ENCODE measurements around the gene ELOVL1. TPM values are rescaled to one million over a fixed set of nuclear protein-coding genes. Genes with fewer than 3 reads are reported as not detected.

Gene ELOVL1
- total and polyA plus RNA-seq, 10 of the 15 experiments (the other 5 are each of a cell fraction or from before 2014, with no cell fraction given) = 58.5 to 139 (median 89.8) TPM

- POLR2A ChIA-PET = no interaction called here
- no peak overlapping the region for H3K4me2 ChIP-seq (ENCODE audit: control insufficient read depth, insufficient read depth)
- no peak for ATAC-seq
- no peak overlapping the region for H3K27ac ChIP-seq (ENCODE audit: control insufficient read depth, insufficient read depth)
- SMC1A ChIA-PET (ENCODE audit: uncharacterized antibody, unreplicated experiment) = interaction anchor here (0.5 to 1.1 kb wide), 3 partner anchors 19 to 862 kb away, joined by 3 to 5 read pairs (median 3); no protein-coding TSS in a partner anchor
- CTCF ChIA-PET = interaction anchor here (1.4 kb wide), 1 partner anchor 78 kb away, joined by 4 read pairs; no protein-coding TSS in a partner anchor
- DNase-seq (ENCODE audit: low read depth, low spot score) = no peak
- in situ Hi-C loops (cut with MboI) (no loop called here), intact Hi-C loops (cut with micrococcal nuclease; ENCODE audit: unreplicated experiment) (no loop called here)
- no TSS peak for BruUV-seq (replicated peaks)
- RAD21 ChIA-PET (ENCODE audit: unreplicated experiment) = no interaction called here
- H3K9ac ChIP-seq (ENCODE audit: control insufficient read depth, insufficient read depth, low read length) = no peak overlapping the region
- TF ChIP-seq NFXL1 (IDR thresholded peaks at IDR 0.05; ENCODE audit: borderline replicate concordance) (no peak), NRF1 (conservative IDR thresholded peaks at IDR 0.05; ENCODE audit: low read depth, low read length) (no peak), NFIC (IDR thresholded peaks at IDR 0.05; ENCODE audit: low read depth, low read length) (no peak), HDAC6 (IDR thresholded peaks at IDR 0.05; ENCODE audit: unreplicated experiment) (no peak), SP1 (IDR thresholded peaks at IDR 0.05; ENCODE audit: low read depth, low read length) (no peak), BCL11A (IDR thresholded peaks at IDR 0.05; ENCODE audit: low read depth, low read length) (no peak), HSF1 (IDR thresholded peaks at IDR 0.05; ENCODE audit: low read depth, low read length) (no peak), NR2C1 (IDR thresholded peaks at IDR 0.05) (no peak), JUND (IDR thresholded peaks at IDR 0.05; ENCODE audit: low read depth, low read length) (no peak), ZNF217 (IDR thresholded peaks at IDR 0.05) (no peak), REST (IDR thresholded peaks at IDR 0.05; ENCODE audit: low read depth, low read length) (no peak), ZBTB40 (IDR thresholded peaks at IDR 0.05; ENCODE audit: borderline replicate concordance) (no peak), SREBF1 (IDR thresholded peaks at IDR 0.05; ENCODE audit: low read length) (no peak)
- TF ChIP-seq, protein P1, sequence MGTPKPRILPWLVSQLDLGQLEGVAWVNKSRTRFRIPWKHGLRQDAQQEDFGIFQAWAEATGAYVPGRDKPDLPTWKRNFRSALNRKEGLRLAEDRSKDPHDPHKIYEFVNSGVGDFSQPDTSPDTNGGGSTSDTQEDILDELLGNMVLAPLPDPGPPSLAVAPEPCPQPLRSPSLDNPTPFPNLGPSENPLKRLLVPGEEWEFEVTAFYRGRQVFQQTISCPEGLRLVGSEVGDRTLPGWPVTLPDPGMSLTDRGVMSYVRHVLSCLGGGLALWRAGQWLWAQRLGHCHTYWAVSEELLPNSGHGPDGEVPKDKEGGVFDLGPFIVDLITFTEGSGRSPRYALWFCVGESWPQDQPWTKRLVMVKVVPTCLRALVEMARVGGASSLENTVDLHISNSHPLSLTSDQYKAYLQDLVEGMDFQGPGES (IDR thresholded peaks at IDR 0.05) = no peak
- no peak overlapping the region for H3K4me3 ChIP-seq
- WGBS (ENCODE audit: insufficient coverage, insufficient replicate concordance, low lambda C conversion rate, missing lambda C conversion rate) = 51% methylated on average over 16 of the region's 16 CpGs
- no peaks in the 10 kb centered on the region for H4K20me1 ChIP-seq (ENCODE audit: control insufficient read depth, insufficient read depth)
- FAIRE-seq = no peak
- H3K4me1 ChIP-seq (ENCODE audit: control insufficient read depth, insufficient read depth, low read length) = no peaks in the 10 kb centered on the region
- no peaks in the 10 kb centered on the region for H3K79me2 ChIP-seq (ENCODE audit: control insufficient read depth, insufficient read depth, low read length)
- H3K27me3 ChIP-seq (replicated peaks in 1 of 2; ENCODE audit: control insufficient read depth in 2 of 2, insufficient read depth in 2 of 2, low read length in 1 of 2) = no peaks in the 10 kb centered on the region
- no peaks in the 10 kb centered on the region for H3K36me3 ChIP-seq (ENCODE audit: control insufficient read depth in 2 of 2, insufficient read depth in 2 of 2, low read length in 1 of 2)
- H2AFZ ChIP-seq (ENCODE audit: control insufficient read depth, low read depth, low read length) = no peak overlapping the region
- H3K9me3 ChIP-seq (replicated peaks; ENCODE audit: control insufficient read depth, insufficient read depth, low read length) = no peaks in the 10 kb centered on the region
Observed at GRCh38 chr1:43316738-43317520, 50.9 kb downstream of the ELOVL1 start.
